T-cell (primary cell): ENCODE measurements around the gene KRT2. TPM values are rescaled to one million over a fixed set of nuclear protein-coding genes. Genes with fewer than 3 reads are reported as not detected.
"Not testable (repeated sequence)": the region's sequence is repeated elsewhere in the genome, so short reads cannot be mapped to it uniquely, and the experiment has no call there.

ENCODE experiments used
- ATAC-seq, 4 experiments: fragments of 200-7000 bp in 3 of 4; fragments of 150-1000 bp in 1 of 4; cut with Tn5 transposase; replicated peaks in 1 of 4; 1 replicate in 3 of 4; 2 replicates in 1 of 4; pipeline ENCODE4 v1.10.0; 2021; ENCODE audit warnings: moderate library complexity in 3 of 4, mild to moderate bottlenecking in 2 of 4, moderate number of reproducible peaks in 1 of 4
- CTCF ChIA-PET, 2 donors: fragments of 300-600 bp; sonication (Branson Sonifier 250); formaldehyde crosslinking; loops; one replicate each; lab custom pipeline; 2022; ENCODE audit warnings: antibody characterized with exemption in 2 of 2; lab: Charles Lee
- POLR2A ChIA-PET, 2 donors: fragments of 300-600 bp; sonication (Branson Sonifier 250); formaldehyde crosslinking; loops; one replicate each; lab custom pipeline; 2022; ENCODE audit warnings: antibody characterized with exemption in 2 of 2; lab: Charles Lee
- DNase-seq, 35 experiments: peaks; one replicate each; pipeline versions ENCODE4 v3.0.0 to v3.0.0-alpha.2; 2013 to 2023
- H3K27ac ChIP-seq: one replicate; pipeline ENCODE4 v1.5.1; 2013; ENCODE audit warnings: low read length
- H3K27me3 ChIP-seq, 2 experiments: replicated peaks in 1 of 2; 1 replicate in 1 of 2; 2 replicates in 1 of 2; pipeline versions ENCODE4 v1.6.1 to v1.7.0; 2013; ENCODE audit warnings: low read length in 1 of 2, mixed read lengths in 1 of 2; ENCODE audit not compliant: control insufficient read depth in 2 of 2, insufficient read depth in 2 of 2; ENCODE audit errors: extremely low read depth in 1 of 2
- H3K36me3 ChIP-seq, 2 donors: 1 replicate in 1 of 2; 2 replicates in 1 of 2; pipeline versions ENCODE4 v1.6.1 to v1.7.0; 2013; ENCODE audit warnings: low read length in 1 of 2; ENCODE audit not compliant: control insufficient read depth in 2 of 2, insufficient read depth in 1 of 2; ENCODE audit errors: extremely low read depth in 1 of 2
- H3K4me1 ChIP-seq, 2 experiments: 1 replicate in 1 of 2; 2 replicates in 1 of 2; pipeline versions ENCODE4 v1.6.1 to v1.7.0; 2013; ENCODE audit warnings: low read length in 2 of 2, mixed read lengths in 1 of 2; ENCODE audit not compliant: insufficient read depth in 2 of 2, control insufficient read depth in 1 of 2; ENCODE audit errors: extremely low read depth in 1 of 2
- H3K4me3 ChIP-seq, 2 donors: 1 replicate in 1 of 2; 2 replicates in 1 of 2; pipeline versions ENCODE4 v1.5.1 to v1.7.0; 2013; ENCODE audit warnings: mild to moderate bottlenecking in 2 of 2, low read length in 1 of 2, moderate library complexity in 1 of 2; ENCODE audit not compliant: control insufficient read depth in 1 of 2; ENCODE audit errors: extremely low read depth in 1 of 2
- H3K9me3 ChIP-seq: 2 replicates; pipeline ENCODE4 v1.7.0; 2013
- H3K27ac Mint-ChIP-seq, 2 donors: one replicate each; pipeline ENCODE4 v1.8.0; 2020 to 2021; ENCODE audit warnings: mild to moderate bottlenecking in 2 of 2, mixed read lengths in 2 of 2
- H3K27me3 Mint-ChIP-seq, 2 donors: one replicate each; pipeline ENCODE4 v1.8.0; 2021 to 2022; ENCODE audit warnings: mixed read lengths in 2 of 2
- H3K36me3 Mint-ChIP-seq: one replicate; pipeline ENCODE4 v1.8.0; 2021; ENCODE audit warnings: mixed read lengths
- H3K4me1 Mint-ChIP-seq, 3 donors: one replicate each; pipeline ENCODE4 v1.8.0; 2020 to 2022; ENCODE audit warnings: mixed read lengths in 3 of 3, mild to moderate bottlenecking in 1 of 3
- H3K4me3 Mint-ChIP-seq, 3 donors: one replicate each; pipeline ENCODE4 v1.8.0; 2020 to 2022; ENCODE audit warnings: mild to moderate bottlenecking in 3 of 3, mixed read lengths in 3 of 3, moderate library complexity in 3 of 3
- H3K9me3 Mint-ChIP-seq, 3 donors: one replicate each; pipeline ENCODE4 v1.8.0; 2020 to 2022; ENCODE audit warnings: mixed read lengths in 3 of 3
- WGBS: methylation state at CpG from one replicate; pipeline ENCODE4 v1.1.5; 2013; ENCODE audit warnings: missing lambda C conversion rate; ENCODE audit not compliant: insufficient coverage; 5-methylcytosine and 5-hydroxymethylcytosine counted together
- total RNA-seq, 35 experiments: library from RNA in 6 of 35; stranded (reverse) in 6 of 35; fragments of 120-200 nt in 1 of 35; gene quantifications; one replicate each; pipeline versions ENCODE4 v1.2.1 to v1.2.4 and lab custom pipeline; 2013 to 2026

The KRT2 gene
- total RNA-seq, 5 donors from 2014 or later (not counting 1 experiment from before 2014, with no cell fraction given), result 0.13 to 2.6 (median 0.82) TPM

DNA sequence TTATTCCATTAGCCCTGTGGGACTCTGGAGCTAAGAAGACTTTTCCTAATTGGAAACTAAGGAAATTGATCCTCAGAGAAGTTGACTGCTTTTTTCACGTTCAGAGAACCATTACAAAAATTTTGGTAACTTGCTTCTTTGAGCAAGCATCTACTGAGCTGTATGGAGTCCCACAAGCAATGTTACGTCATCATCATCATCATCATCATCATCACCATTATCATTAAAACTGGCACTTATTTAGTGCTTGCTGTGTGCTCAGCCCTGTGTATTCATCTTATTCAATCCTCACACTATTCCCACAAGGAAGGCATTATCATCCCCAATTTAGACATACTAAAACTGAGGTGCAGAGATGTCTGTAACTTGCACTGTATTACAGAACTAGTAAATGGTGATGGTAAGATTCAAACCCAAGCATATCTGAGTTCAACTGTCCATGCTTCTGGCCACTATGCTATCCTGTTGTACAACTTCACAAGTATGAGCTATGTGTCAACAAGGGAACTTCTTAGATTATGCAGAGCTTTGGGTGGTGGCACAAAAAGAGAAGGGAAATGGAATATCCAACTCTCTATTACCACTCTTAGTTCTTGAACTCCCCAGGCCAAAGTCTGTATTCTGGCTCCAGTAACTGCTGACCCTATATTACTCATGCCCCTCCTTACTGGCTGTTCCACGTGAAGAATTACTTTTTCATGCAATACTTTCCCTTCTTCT is 21.9 kb upstream of the KRT2 start:
- H3K27ac ChIP-seq, result no peak overlapping the region
- peaks cover 0 to 5% of the 10 kb centered on the region in 2 donors for H3K27me3 Mint-ChIP-seq
- ATAC-seq, result no peak
- H3K4me1 ChIP-seq, result no peaks in the 10 kb centered on the region
- 67% methylated on average over 3 of the region's 3 CpGs for WGBS
- ChIA-PET CTCF (no interaction called here), POLR2A (no interaction called here)
- H3K27me3 ChIP-seq, result peaks cover 0 to 6% of the 10 kb centered on the region in 2 experiments
- no peak overlapping the region for H3K4me3 Mint-ChIP-seq
- no peak overlapping the region for H3K27ac Mint-ChIP-seq
- DNase-seq, result no peak
- no peak overlapping the region for H3K4me3 ChIP-seq
- peaks cover 12 to 28% (median 23%) of the 10 kb centered on the region in 3 donors for H3K4me1 Mint-ChIP-seq
- H3K9me3 Mint-ChIP-seq, result no peaks in the 10 kb centered on the region
- H3K36me3 ChIP-seq, result no peaks in the 10 kb centered on the region
- H3K36me3 Mint-ChIP-seq, result no peaks in the 10 kb centered on the region
- no peaks in the 10 kb centered on the region for H3K9me3 ChIP-seq

DNA sequence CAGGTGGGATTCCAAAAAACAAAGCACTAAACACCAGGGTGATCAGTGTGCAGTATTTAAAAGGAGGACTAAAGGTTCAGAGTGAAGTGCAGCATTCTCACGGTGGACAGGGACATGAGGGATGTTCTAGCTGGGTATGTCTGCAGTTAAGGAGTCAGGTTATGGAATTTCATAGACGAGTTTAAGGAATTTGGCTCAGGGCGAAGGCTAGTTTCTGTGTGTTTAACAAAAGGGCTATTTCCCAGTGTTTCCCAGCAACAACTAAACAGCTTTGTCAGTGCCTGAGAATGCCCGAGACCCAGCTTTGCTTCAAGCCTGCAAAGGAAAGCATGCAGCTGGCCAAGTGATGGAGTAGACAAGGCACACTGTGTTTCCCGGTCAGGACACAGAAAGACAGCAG is 21.2 kb upstream of the KRT2 start:
- H3K36me3 ChIP-seq, result no peaks in the 10 kb centered on the region
- H3K36me3 Mint-ChIP-seq, result no peaks in the 10 kb centered on the region
- WGBS, result 61% methylated on average over 2 of the region's 5 CpGs
- H3K27ac ChIP-seq, result no peak overlapping the region
- H3K9me3 Mint-ChIP-seq, result no peaks in the 10 kb centered on the region
- no peaks in the 10 kb centered on the region for H3K9me3 ChIP-seq
- no peak overlapping the region for H3K4me3 Mint-ChIP-seq
- H3K27ac Mint-ChIP-seq, result no peak overlapping the region
- no peak for DNase-seq
- CTCF ChIA-PET, result no interaction called here
- POLR2A ChIA-PET, result no interaction called here
- H3K4me1 Mint-ChIP-seq, result peaks cover 12 to 27% (median 22%) of the 10 kb centered on the region in 3 donors
- peaks cover 0 to 5% of the 10 kb centered on the region in 2 donors for H3K27me3 Mint-ChIP-seq
- no peaks in the 10 kb centered on the region for H3K4me1 ChIP-seq
- ATAC-seq, result no peak
- H3K27me3 ChIP-seq, result peaks cover 0 to 6% of the 10 kb centered on the region in 2 experiments
- H3K4me3 ChIP-seq, result no peak overlapping the region

GRCh38 chr12:52672321-52672933 is 20.4 kb upstream of the KRT2 start:
- Mint-ChIP-seq H3K27ac (no peak overlapping the region), H3K27me3 (peaks cover 0 to 5% of the 10 kb centered on the region in 2 donors), H3K4me3 (no peak overlapping the region), H3K4me1 (peaks cover 12 to 24% (median 16%) of the 10 kb centered on the region in 3 donors), H3K36me3 (no peaks in the 10 kb centered on the region), H3K9me3 (no peaks in the 10 kb centered on the region)
- DNase-seq (no peak), ATAC-seq (no peak)
- WGBS, result 43% methylated on average over 1 of the region's 2 CpGs
- ChIA-PET CTCF (no interaction called here), POLR2A (no interaction called here)
- no peaks in the 10 kb centered on the region for H3K4me1 ChIP-seq
- H3K9me3 ChIP-seq, result no peaks in the 10 kb centered on the region
- no peaks in the 10 kb centered on the region for H3K36me3 ChIP-seq
- no peak overlapping the region for H3K4me3 ChIP-seq
- H3K27ac ChIP-seq, result no peak overlapping the region
- peaks cover 0 to 6% of the 10 kb centered on the region in 2 experiments for H3K27me3 ChIP-seq

DNA sequence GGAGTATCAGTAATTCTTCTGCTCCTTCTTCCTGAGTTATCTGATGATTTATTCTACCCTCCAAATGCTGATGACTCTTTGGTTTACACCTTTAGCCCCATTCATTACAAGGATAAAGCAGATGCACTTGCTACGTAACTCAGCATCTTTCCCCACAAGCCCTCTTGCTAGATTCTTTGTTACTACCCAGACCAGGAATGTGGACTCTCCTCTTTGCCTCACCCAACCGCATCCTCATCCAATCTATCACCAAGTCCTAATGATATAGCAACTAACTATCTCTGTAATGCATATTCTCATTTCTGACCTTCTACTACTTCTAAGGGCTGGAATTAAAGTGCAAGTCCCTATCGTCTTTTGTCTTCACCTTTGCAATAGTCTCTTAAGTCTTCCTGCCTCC is 18.9 kb upstream of the KRT2 start:
- CTCF ChIA-PET, result no interaction called here
- H3K27me3 ChIP-seq, result peaks cover 0 to 6% of the 10 kb centered on the region in 2 experiments
- no peak overlapping the region for H3K4me3 ChIP-seq
- WGBS, result 93% methylated on average over 3 of the region's 3 CpGs
- H3K4me3 Mint-ChIP-seq, result no peak overlapping the region
- no peaks in the 10 kb centered on the region for H3K9me3 ChIP-seq
- H3K27me3 Mint-ChIP-seq, result peaks cover 0 to 3% of the 10 kb centered on the region in 2 donors
- H3K4me1 Mint-ChIP-seq, result peaks cover 8 to 10% (median 9%) of the 10 kb centered on the region in 3 donors
- no peaks in the 10 kb centered on the region for H3K9me3 Mint-ChIP-seq
- POLR2A ChIA-PET, result no interaction called here
- H3K4me1 ChIP-seq, result no peaks in the 10 kb centered on the region
- no peak overlapping the region for H3K27ac Mint-ChIP-seq
- no peaks in the 10 kb centered on the region for H3K36me3 ChIP-seq
- DNase-seq (no peak), ATAC-seq (no peak)
- no peaks in the 10 kb centered on the region for H3K36me3 Mint-ChIP-seq
- H3K27ac ChIP-seq, result no peak overlapping the region

- ChIA-PET CTCF (no interaction called here), POLR2A (no interaction called here)
- Mint-ChIP-seq H3K27ac (no peak overlapping the region), H3K4me3 (no peak overlapping the region), H3K4me1 (peaks cover 6 to 8% (median 7%) of the 10 kb centered on the region in 3 donors), H3K36me3 (no peaks in the 10 kb centered on the region), H3K27me3 (no peaks in the 10 kb centered on the region), H3K9me3 (no peaks in the 10 kb centered on the region)
- H3K27me3 ChIP-seq, result peaks cover 0 to 2% of the 10 kb centered on the region in 2 experiments
- no peaks in the 10 kb centered on the region for H3K36me3 ChIP-seq
- ATAC-seq (no peak), DNase-seq (no peak)
- no CpG with 5 or more reads among the region's 4 CpGs for WGBS
- no peaks in the 10 kb centered on the region for H3K4me1 ChIP-seq
- no peak overlapping the region for H3K27ac ChIP-seq
- no peaks in the 10 kb centered on the region for H3K9me3 ChIP-seq
- no peak overlapping the region for H3K4me3 ChIP-seq
Observed at GRCh38 chr12:52670506-52670905, 18.5 kb upstream of the KRT2 start.

- CTCF ChIA-PET, H3K9me3 Mint-ChIP-seq, H3K27ac Mint-ChIP-seq, H3K36me3 ChIP-seq, H3K4me3 ChIP-seq, H3K9me3 ChIP-seq, DNase-seq, H3K27me3 Mint-ChIP-seq, H3K27me3 ChIP-seq, H3K4me1 Mint-ChIP-seq, H3K4me3 Mint-ChIP-seq, H3K27ac ChIP-seq, H3K4me1 ChIP-seq, POLR2A ChIA-PET, ATAC-seq, H3K36me3 Mint-ChIP-seq: not testable (repeated sequence)
- 83% methylated on average over 1 of the region's 3 CpGs for WGBS
Observed at GRCh38 chr12:52669941-52670340, 17.9 kb upstream of the KRT2 start.
